GM12873 (cell line): ENCODE data around the gene C14orf39.

Experiments used
- TF ChIP-seq, protein P1 (sequence below): IDR thresholded peaks from 2 replicates; pipeline ENCODE4 v1.5.1; 2012; ENCODE audit warnings: low read depth, mild to moderate bottlenecking, moderate library complexity, low read length, control low read depth; ENCODE audit not compliant: insufficient read depth; ENCODE audit errors: missing control alignments

Gene C14orf39

DNA sequence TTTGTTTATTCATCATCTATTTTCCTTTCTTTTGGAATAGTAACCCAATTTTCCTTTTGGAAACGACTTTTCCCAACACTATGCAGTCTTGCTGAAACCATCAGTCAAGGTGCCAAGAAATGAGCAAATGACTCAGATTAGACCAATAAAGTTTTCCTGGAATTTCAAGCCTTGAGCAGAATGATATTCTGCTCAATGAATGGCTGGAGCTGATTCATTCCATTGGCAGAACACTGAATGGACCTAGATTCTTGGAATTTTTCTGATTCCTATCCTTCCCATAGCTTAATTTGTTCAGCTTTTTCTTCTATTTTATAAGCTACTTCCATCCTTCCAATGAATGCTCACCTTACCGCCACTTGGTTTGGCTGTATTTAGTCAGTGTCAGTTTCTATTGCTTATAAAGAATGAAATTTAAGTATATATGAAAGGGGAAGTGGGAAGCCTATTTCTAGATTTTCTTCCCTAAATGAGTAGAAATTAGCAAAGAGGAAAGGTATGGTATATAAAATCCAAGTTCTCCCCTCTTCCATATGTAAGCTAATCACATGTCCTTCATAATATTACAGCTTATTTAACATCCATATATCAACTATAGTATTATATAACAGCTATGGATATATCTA lies 89.0 kb downstream of the C14orf39 start:
- TF ChIP-seq, protein P1, sequence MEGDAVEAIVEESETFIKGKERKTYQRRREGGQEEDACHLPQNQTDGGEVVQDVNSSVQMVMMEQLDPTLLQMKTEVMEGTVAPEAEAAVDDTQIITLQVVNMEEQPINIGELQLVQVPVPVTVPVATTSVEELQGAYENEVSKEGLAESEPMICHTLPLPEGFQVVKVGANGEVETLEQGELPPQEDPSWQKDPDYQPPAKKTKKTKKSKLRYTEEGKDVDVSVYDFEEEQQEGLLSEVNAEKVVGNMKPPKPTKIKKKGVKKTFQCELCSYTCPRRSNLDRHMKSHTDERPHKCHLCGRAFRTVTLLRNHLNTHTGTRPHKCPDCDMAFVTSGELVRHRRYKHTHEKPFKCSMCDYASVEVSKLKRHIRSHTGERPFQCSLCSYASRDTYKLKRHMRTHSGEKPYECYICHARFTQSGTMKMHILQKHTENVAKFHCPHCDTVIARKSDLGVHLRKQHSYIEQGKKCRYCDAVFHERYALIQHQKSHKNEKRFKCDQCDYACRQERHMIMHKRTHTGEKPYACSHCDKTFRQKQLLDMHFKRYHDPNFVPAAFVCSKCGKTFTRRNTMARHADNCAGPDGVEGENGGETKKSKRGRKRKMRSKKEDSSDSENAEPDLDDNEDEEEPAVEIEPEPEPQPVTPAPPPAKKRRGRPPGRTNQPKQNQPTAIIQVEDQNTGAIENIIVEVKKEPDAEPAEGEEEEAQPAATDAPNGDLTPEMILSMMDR, result no peak
